HG03469 (cell line): ENCODE data around the gene COTL1.
"Not testable (repeated sequence)": the region's sequence is repeated elsewhere in the genome, so short reads cannot be mapped to it uniquely, and the experiment has no call there.

Experiments used
- ATAC-seq: cut with Tn5 transposase; IDR thresholded peaks from one replicate; pipeline ENCODE4 v1.9.1; 2021; ENCODE audit warnings: mild to moderate bottlenecking, moderate library complexity, moderate number of reproducible peaks; ENCODE audit not compliant: unreplicated experiment

The COTL1 gene

GRCh38 chr16:84535408-84535807, 82.5 kb downstream of the COTL1 start:
- ATAC-seq, result no peak

- no peak for ATAC-seq
Observed at GRCh38 chr16:84534815-84535214, 83.1 kb downstream of the COTL1 start.

- no peak for ATAC-seq
Observed at GRCh38 chr16:84532855-84533486, 84.9 kb downstream of the COTL1 start.

DNA sequence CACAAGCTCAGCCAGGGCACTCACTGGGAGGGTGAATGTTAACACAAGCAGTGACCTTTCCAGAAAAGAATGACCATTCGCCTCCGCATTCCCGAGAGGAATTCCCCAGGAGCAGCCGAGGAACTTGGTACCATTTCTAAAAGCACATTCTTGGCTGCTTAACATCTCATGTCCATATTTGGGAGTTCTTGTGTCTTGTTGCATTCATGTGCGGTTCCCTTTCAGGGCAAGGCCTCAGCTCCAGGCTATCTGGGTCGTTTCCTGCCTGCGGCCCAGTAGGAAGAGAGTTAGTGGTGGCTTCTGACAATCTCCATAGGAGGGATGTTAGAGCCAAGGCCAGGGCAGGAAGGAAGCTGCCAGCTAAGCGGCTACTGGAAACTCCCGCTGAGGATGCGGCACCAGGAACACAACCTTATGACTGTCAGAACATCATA, 85.6 kb downstream of the COTL1 start:
- ATAC-seq, result no peak

- no peak for ATAC-seq
Observed at GRCh38 chr16:84531671-84532111, 86.2 kb downstream of the COTL1 start.

DNA sequence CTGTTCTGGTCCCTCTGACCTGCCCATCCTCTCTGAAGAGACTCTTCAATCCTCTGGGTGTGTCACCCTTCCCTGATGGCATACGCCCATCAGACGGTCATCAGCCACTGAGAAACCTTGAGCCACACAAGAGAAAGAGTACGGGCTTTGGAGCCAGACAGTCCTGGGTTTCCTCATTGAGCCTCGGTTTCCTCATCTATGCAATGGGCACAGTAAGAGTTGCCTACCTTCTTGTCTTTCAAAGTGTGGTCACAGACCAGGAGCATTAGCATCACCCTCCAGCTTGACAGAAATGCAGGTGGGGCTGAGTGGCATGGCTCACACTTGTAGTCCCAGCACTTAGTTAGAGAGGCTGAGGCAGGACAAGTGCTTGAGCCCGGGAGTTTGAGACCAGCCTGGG, 87.3 kb downstream of the COTL1 start:
- ATAC-seq, result no peak

GRCh38 chr16:84529607-84530006, 88.3 kb downstream of the COTL1 start:
- no peak for ATAC-seq

DNA sequence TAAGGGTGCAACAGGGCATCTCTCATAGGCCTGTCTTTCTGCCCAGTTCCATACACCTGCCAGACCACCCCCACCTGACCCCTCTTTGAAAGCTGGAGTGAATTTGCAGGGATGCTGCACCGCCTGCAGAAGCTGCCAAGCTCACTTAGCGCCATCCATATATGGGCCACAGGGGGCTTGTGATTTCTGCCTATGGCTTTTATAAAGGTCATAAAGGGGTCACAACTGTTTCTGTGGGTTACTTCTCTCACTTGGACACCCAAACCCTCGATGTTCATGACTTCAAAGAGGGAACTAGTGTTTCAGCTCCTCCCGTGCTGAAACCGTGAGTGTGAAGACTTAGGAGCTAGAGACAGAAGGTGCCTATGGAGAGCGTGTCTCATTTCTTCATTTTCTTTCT, 89.6 kb downstream of the COTL1 start:
- ATAC-seq, result no peak

DNA sequence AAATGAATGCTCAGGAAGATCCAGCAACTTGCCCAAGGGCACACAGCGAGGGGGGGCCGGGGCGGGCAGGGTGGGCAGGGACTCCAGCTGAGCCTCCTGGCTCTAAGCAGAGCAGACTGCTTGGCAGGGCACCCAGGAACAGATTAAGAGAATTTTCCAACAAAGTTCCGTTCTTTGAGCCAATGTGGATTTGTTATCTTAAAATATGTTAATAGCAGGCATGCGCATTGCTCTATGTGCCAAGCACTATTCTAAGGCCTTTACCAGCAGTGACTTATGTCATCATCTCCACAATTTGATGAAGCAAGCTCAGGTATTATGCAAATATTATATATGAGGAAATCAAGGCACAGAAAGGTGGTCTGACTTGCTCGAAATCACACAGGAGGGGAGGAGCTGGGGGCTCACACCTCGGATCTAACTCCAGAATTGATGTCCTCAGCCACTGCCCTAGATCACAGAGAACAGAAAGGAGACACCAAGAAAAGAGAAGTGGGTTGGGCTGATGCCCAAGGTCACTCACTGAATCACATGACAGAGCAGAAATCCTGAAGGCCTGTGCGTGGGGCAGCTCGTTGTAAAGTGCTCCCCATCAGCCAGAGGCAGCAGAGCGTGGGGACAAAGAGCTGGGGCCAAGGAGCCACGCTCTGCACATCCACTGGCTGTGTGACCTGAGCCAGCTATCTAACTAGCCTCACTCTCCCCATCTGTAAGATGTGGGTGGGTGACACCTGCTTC, 90.2 kb downstream of the COTL1 start:
- no peak for ATAC-seq

DNA sequence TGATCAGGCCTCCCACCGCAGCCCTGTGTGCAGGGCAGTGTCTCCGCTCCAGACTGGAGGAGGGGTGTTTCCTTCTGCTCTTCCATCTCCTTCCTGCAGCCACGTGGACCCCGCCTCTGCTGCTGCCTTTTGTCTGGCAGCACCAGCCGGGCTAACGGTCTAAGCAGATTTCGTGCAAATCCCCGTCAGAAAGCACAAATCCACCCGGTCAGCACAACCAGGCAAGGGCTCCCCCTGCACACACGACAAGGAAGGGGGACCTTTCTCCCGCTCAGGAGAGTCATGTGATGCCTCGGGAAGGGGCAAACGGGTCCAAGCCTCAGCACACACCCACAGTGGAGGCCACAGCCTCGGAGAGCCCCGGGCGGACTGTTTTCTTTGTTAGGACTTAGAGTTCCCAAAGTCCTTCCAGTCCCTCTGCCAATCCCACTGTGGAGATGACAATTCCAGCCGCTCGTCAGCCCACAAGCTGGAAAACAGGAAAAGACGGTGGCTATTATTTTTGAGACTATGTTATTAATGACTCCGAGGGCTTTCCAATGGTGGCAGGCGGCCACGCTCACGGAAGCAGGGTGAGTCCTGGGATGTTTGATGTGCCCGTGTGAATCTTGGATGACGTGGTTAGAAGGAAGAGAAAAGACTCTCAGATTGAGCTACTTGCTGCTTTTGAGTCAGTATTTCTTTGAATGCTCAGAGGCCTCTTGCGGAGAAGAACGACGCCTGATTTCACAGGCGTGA, 90.9 kb downstream of the COTL1 start:
- ATAC-seq, result no peak

GRCh38 chr16:84524941-84525581, 92.8 kb downstream of the COTL1 start:
- not testable (repeated sequence) for ATAC-seq

GRCh38 chr16:84524346-84524920, 93.4 kb downstream of the COTL1 start:
- ATAC-seq, result no peak

DNA sequence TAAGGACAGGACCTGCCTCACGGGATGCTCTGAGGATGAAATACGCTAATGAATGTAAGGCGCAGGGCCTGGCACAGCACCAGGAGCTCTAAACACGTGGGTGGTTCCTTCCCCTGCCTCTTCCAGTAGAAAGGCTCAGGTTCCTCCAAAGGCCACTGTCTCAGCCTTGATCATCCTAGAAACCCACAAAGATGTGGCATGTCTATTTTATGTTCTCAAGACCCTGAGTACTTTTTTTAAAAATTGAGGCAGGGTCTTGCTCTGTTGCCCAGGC, 96.4 kb downstream of the COTL1 start:
- ATAC-seq, result no peak

DNA sequence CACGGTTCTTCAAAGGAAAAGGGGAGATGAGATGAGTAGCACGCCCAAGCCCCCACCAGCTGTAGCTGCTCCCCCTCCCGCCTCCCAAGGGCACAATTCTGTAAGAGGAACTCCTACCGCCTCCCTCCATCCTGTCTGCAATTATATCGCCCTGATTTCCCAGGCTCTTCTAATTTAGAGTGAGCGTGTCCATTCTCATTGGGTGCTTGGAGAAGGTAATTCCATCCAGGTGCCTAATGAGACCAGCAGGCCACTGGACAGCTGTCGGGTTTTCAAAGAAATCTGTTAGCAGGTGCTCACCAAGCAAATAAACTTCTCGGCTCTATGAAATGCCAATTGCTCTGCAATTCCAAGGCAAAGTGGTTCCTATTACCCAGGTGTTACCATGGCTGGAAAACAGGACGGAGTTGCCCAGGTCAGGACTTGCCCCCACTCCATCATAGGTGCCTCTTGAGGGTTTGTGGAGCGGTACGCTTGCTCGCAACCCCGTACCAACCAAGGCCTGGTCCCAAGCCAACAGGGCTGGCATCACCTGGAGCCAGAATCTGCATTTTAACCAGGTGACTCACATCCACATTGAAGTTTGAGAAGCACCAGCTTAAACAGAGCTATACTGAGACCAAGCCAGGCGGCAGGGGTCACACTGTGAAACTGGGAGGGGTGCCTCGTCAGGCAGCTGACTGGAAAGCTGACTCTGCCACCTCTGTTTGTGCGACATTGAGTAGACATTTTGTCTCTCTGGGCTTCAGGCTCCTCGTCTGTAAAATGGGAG, 97.0 kb downstream of the COTL1 start:
- no peak for ATAC-seq

DNA sequence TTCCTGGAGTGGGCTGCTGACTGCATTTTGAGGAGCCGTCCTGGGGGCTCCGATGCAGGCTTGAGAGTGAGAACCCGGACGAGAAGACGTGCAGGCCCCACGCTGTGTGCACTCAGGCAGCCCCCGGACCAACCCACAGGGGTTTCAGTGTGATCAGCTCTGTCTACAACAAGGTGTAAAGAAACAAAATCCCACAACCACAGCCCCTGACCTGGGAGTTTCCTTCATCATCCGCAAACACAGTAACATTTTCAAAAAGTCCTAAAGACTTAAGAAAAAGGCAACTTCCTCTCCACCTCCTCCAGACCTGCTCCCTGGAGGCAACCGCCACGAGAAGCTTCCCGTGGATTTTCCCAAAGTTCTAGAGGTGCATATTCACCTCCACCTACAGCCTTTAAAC, 98.0 kb downstream of the COTL1 start:
- ATAC-seq, result no peak

GRCh38 chr16:84518804-84519341, 99.0 kb downstream of the COTL1 start:
- no peak for ATAC-seq

DNA sequence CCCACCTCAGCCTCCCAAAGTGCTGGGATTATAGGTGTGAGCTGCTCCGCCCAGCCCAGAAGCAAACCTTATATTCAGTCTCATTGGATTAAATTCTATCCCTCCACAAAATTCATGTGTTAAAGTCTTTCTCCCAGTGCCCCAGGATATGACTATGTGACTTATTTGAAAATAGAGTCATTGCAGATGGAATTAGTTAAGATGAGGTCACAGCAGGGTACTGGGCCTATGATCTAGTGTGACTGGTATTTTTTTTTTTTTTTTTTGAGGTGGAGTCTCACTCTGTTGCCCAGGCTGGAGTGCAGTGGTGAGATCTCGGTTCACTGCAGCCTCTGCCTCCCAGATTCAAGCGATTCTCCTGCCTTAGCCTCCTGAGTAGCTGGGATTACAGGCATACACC, 99.7 kb downstream of the COTL1 start:
- ATAC-seq, result not testable (repeated sequence)

GRCh38 chr16:84517366-84517765, 100.5 kb downstream of the COTL1 start:
- ATAC-seq, result no peak
